ENCODE measurements around the gene LARGE1.

The LARGE1 gene

GRCh38 chr22:33889748-33890147 lies 30.5 kb downstream of the LARGE1 start:
- no peak overlapping the region for H2BK120ac ChIP-seq (ENCODE audit: insufficient read depth, low read length, poor library complexity)
- no peak overlapping the region for H2BK12ac ChIP-seq (ENCODE audit: low read length)
- H3K27ac ChIP-seq (ENCODE audit: low read depth, low read length) = no peak overlapping the region
- H4K8ac ChIP-seq (ENCODE audit: low read depth, low read length) = no peak overlapping the region
- no peak for DNase-seq
- H3K79me2 ChIP-seq (ENCODE audit: control insufficient read depth, insufficient read depth, low read length, poor library complexity) = peaks cover 1% of the 10 kb centered on the region
- H3K4me2 ChIP-seq (ENCODE audit: low read length) = no peak overlapping the region
- no peak overlapping the region for H3K4me3 ChIP-seq (ENCODE audit: low read depth, low read length)
- H3K27me3 ChIP-seq (ENCODE audit: insufficient read depth, low read length) = no peaks in the 10 kb centered on the region
- H3K4me1 ChIP-seq (ENCODE audit: control insufficient read depth in 1 of 2, insufficient read depth in 2 of 2, low read length in 2 of 2) = no peaks in the 10 kb centered on the region
- H4K12ac ChIP-seq (ENCODE audit: low read depth, low read length) = no peak overlapping the region
- no peaks in the 10 kb centered on the region for H3K9me3 ChIP-seq (ENCODE audit: insufficient read depth, low read depth, low read length)
- H2BK5ac ChIP-seq (ENCODE audit: low read depth, low read length, poor library complexity) = no peak overlapping the region
- no CpG with 5 or more reads among the region's 5 CpGs for WGBS (ENCODE audit: extremely low coverage, insufficient coverage, insufficient read length)
- no peak overlapping the region for H3K4ac ChIP-seq (ENCODE audit: low read depth, low read length)
- H3K14ac ChIP-seq (ENCODE audit: low read length) = no peak overlapping the region
- no peak overlapping the region for H4K91ac ChIP-seq (ENCODE audit: low read depth, low read length)
- H3K36me3 ChIP-seq (ENCODE audit: control insufficient read depth in 1 of 2, insufficient read depth in 2 of 2, low read length in 2 of 2) = no peaks in the 10 kb centered on the region
- no peak overlapping the region for H3K23ac ChIP-seq (ENCODE audit: low read length)
- no peaks in the 10 kb centered on the region for H3K79me1 ChIP-seq (ENCODE audit: low read length)
- no peak overlapping the region for H3K18ac ChIP-seq (ENCODE audit: low read length)
- H3K9ac ChIP-seq (ENCODE audit: low read length) = no peak overlapping the region
- H2AFZ ChIP-seq (ENCODE audit: insufficient read depth, low read length, poor library complexity) = no peak overlapping the region
- H2AK5ac ChIP-seq (ENCODE audit: low read length) = no peak overlapping the region

GRCh38 chr22:33888821-33889220 lies 31.5 kb downstream of the LARGE1 start:
- H3K18ac ChIP-seq (ENCODE audit: low read length) = no peak overlapping the region
- no peak overlapping the region for H3K4me3 ChIP-seq (ENCODE audit: low read depth, low read length)
- H2BK12ac ChIP-seq (ENCODE audit: low read length) = no peak overlapping the region
- H2BK5ac ChIP-seq (ENCODE audit: low read depth, low read length, poor library complexity) = no peak overlapping the region
- no peak overlapping the region for H3K4ac ChIP-seq (ENCODE audit: low read depth, low read length)
- H2AFZ ChIP-seq (ENCODE audit: insufficient read depth, low read length, poor library complexity) = no peak overlapping the region
- H3K23ac ChIP-seq (ENCODE audit: low read length) = no peak overlapping the region
- no peak overlapping the region for H3K27ac ChIP-seq (ENCODE audit: low read depth, low read length)
- H3K27me3 ChIP-seq (ENCODE audit: insufficient read depth, low read length) = no peaks in the 10 kb centered on the region
- H4K8ac ChIP-seq (ENCODE audit: low read depth, low read length) = no peak overlapping the region
- H3K4me1 ChIP-seq (ENCODE audit: control insufficient read depth in 1 of 2, insufficient read depth in 2 of 2, low read length in 2 of 2) = peaks cover 0 to 5% of the 10 kb centered on the region in 2 experiments
- no peak overlapping the region for H3K4me2 ChIP-seq (ENCODE audit: low read length)
- DNase-seq = no peak
- no peaks in the 10 kb centered on the region for H3K79me1 ChIP-seq (ENCODE audit: low read length)
- no peak overlapping the region for H3K14ac ChIP-seq (ENCODE audit: low read length)
- peaks cover 2% of the 10 kb centered on the region for H3K9me3 ChIP-seq (ENCODE audit: insufficient read depth, low read depth, low read length)
- H2BK120ac ChIP-seq (ENCODE audit: insufficient read depth, low read length, poor library complexity) = no peak overlapping the region
- WGBS (ENCODE audit: extremely low coverage, insufficient coverage, insufficient read length) = no CpG with 5 or more reads among the region's 4 CpGs
- H3K36me3 ChIP-seq (ENCODE audit: control insufficient read depth in 1 of 2, insufficient read depth in 2 of 2, low read length in 2 of 2) = no peaks in the 10 kb centered on the region
- no peak overlapping the region for H4K91ac ChIP-seq (ENCODE audit: low read depth, low read length)
- no peak overlapping the region for H2AK5ac ChIP-seq (ENCODE audit: low read length)
- H3K79me2 ChIP-seq (ENCODE audit: control insufficient read depth, insufficient read depth, low read length, poor library complexity) = peaks cover 1% of the 10 kb centered on the region
- H3K9ac ChIP-seq (ENCODE audit: low read length) = no peak overlapping the region
- H4K12ac ChIP-seq (ENCODE audit: low read depth, low read length) = no peak overlapping the region

- H2AFZ ChIP-seq (ENCODE audit: insufficient read depth, low read length, poor library complexity) = no peak overlapping the region
Measured at GRCh38 chr22:33887173-33887572, 33.1 kb downstream of the LARGE1 start.

GRCh38 chr22:33886696-33887095 lies 33.6 kb downstream of the LARGE1 start:
- Histone ChIP-seq H3K79me2 (ENCODE audit: control insufficient read depth, insufficient read depth, low read length, poor library complexity) (peaks cover 1% of the 10 kb centered on the region), H3K4me3 (ENCODE audit: low read depth, low read length) (no peak overlapping the region), H3K4ac (ENCODE audit: low read depth, low read length) (no peak overlapping the region), H3K9ac (ENCODE audit: low read length) (no peak overlapping the region), H4K12ac (ENCODE audit: low read depth, low read length) (no peak overlapping the region), H3K27me3 (ENCODE audit: insufficient read depth, low read length) (no peaks in the 10 kb centered on the region), H2BK5ac (ENCODE audit: low read depth, low read length, poor library complexity) (no peak overlapping the region), H3K14ac (ENCODE audit: low read length) (no peak overlapping the region), H3K79me1 (ENCODE audit: low read length) (no peaks in the 10 kb centered on the region), H3K9me3 (ENCODE audit: insufficient read depth, low read depth, low read length) (peaks cover 2% of the 10 kb centered on the region), H3K27ac (ENCODE audit: low read depth, low read length) (no peak overlapping the region), H2BK12ac (ENCODE audit: low read length) (no peak overlapping the region), H2AFZ (ENCODE audit: insufficient read depth, low read length, poor library complexity) (no peak overlapping the region), H3K36me3 (ENCODE audit: control insufficient read depth in 1 of 2, insufficient read depth in 2 of 2, low read length in 2 of 2) (no peaks in the 10 kb centered on the region), H4K8ac (ENCODE audit: low read depth, low read length) (no peak overlapping the region), H2AK5ac (ENCODE audit: low read length) (no peak overlapping the region), H3K18ac (ENCODE audit: low read length) (no peak overlapping the region), H3K23ac (ENCODE audit: low read length) (no peak overlapping the region), H2BK120ac (ENCODE audit: insufficient read depth, low read length, poor library complexity) (no peak overlapping the region), H4K91ac (ENCODE audit: low read depth, low read length) (no peak overlapping the region), H3K4me1 (ENCODE audit: control insufficient read depth in 1 of 2, insufficient read depth in 2 of 2, low read length in 2 of 2) (peaks cover 0 to 9% of the 10 kb centered on the region in 2 experiments), H3K4me2 (ENCODE audit: low read length) (no peak overlapping the region)
- WGBS (ENCODE audit: extremely low coverage, insufficient coverage, insufficient read length) = no CpG with 5 or more reads among the region's 5 CpGs
- DNase-seq = no peak

More at GRCh38 chr22:33887173-33887572, 33.1 kb downstream of the LARGE1 start:
- no peak overlapping the region for H4K8ac ChIP-seq (ENCODE audit: low read depth, low read length)
- H3K27ac ChIP-seq (ENCODE audit: low read depth, low read length) = no peak overlapping the region
- no peak overlapping the region for H2BK12ac ChIP-seq (ENCODE audit: low read length)
- H3K27me3 ChIP-seq (ENCODE audit: insufficient read depth, low read length) = no peaks in the 10 kb centered on the region
- H3K4me2 ChIP-seq (ENCODE audit: low read length) = no peak overlapping the region
- H3K79me1 ChIP-seq (ENCODE audit: low read length) = no peaks in the 10 kb centered on the region
- DNase-seq = peak in 1 of 2 donors; percentile 54
- H3K23ac ChIP-seq (ENCODE audit: low read length) = no peak overlapping the region
- H3K4me1 ChIP-seq (ENCODE audit: control insufficient read depth in 1 of 2, insufficient read depth in 2 of 2, low read length in 2 of 2) = peaks cover 0 to 9% of the 10 kb centered on the region in 2 experiments
- H3K9ac ChIP-seq (ENCODE audit: low read length) = no peak overlapping the region
- no peak overlapping the region for H4K91ac ChIP-seq (ENCODE audit: low read depth, low read length)
- peaks cover 2% of the 10 kb centered on the region for H3K9me3 ChIP-seq (ENCODE audit: insufficient read depth, low read depth, low read length)
- no peak overlapping the region for H3K14ac ChIP-seq (ENCODE audit: low read length)
- no peak overlapping the region for H2AK5ac ChIP-seq (ENCODE audit: low read length)
- H3K36me3 ChIP-seq (ENCODE audit: control insufficient read depth in 1 of 2, insufficient read depth in 2 of 2, low read length in 2 of 2) = no peaks in the 10 kb centered on the region
- no peak overlapping the region for H3K4ac ChIP-seq (ENCODE audit: low read depth, low read length)
- H3K18ac ChIP-seq (ENCODE audit: low read length) = no peak overlapping the region
- H2BK120ac ChIP-seq (ENCODE audit: insufficient read depth, low read length, poor library complexity) = no peak overlapping the region
- peaks cover 1% of the 10 kb centered on the region for H3K79me2 ChIP-seq (ENCODE audit: control insufficient read depth, insufficient read depth, low read length, poor library complexity)
- whole genome bisulfite sequencing (ENCODE audit: extremely low coverage, insufficient coverage, insufficient read length) = no CpG with 5 or more reads among the region's 13 CpGs
- no peak overlapping the region for H2BK5ac ChIP-seq (ENCODE audit: low read depth, low read length, poor library complexity)
- no peak overlapping the region for H3K4me3 ChIP-seq (ENCODE audit: low read depth, low read length)
- H4K12ac ChIP-seq (ENCODE audit: low read depth, low read length) = no peak overlapping the region
